22Rv1 (cell line): ENCODE data around the gene DNLZ.
"Not testable (repeated sequence)": the region's sequence is repeated elsewhere in the genome, so short reads cannot be mapped to it uniquely, and the experiment has no call there.

Source experiments
- H3K27ac ChIP-seq: fragments of 450-650 bp; 2 replicates; pipeline ENCODE4 v1.5.1; 2017
- CTCF ChIP-seq: fragments of 450-650 bp; IDR thresholded peaks from 2 replicates; pipeline ENCODE4 v1.5.1; 2017; ENCODE audit warnings: mild to moderate bottlenecking
- ZFX ChIP-seq: fragments of 450-650 bp; IDR thresholded peaks from 2 replicates; pipeline ENCODE4 v1.6.1; 2017; ENCODE audit warnings: antibody characterized with exemption, borderline replicate concordance

DNLZ gene

GRCh38 chr9:136322756-136323330 lies 40.7 kb downstream of the DNLZ start:
- TF ChIP-seq CTCF (no peak), ZFX (no peak)
- H3K27ac ChIP-seq: no peak overlapping the region

DNA sequence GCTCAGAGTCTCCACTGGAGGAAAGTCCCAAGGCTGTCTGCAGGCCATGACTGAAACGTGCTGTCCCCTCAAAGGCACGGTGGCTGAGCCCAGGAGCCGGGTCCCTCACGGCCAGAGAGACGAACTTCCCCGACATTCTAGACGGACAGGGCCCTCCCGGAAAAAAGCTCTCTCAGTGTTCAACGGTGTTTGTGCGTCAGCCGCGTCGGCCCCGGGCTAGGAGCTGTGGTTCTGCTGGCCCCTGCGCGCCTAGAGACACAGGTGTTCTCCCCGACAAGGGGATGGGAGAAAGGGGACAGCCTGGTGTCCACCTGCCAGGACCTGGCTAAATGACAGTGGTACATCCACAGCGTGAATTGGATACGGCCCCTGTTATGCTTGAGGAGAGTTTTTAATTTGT lies 42.0 kb downstream of the DNLZ start:
- TF ChIP-seq ZFX: no peak
- no peak overlapping the region for H3K27ac ChIP-seq

DNA sequence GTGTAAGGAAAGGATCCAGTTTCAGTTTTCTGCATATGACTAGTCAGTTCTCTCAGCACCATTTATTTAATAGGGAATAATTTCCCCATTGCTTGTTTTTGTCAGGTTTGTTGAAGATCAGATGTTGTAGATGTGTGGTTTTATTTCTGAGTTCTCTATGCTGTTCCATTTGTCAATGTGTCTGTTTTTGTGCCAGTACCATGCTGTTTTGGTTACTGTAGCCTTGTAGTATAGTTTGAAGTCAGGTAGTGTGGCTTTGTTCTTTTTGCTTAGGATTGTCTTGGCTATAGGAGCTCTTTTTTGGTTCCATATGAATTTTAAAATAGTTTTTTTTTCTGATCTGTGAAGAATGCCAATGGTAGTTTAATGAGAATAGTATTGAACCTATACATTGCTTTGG lies 42.6 kb downstream of the DNLZ start:
- not testable (repeated sequence) for H3K27ac ChIP-seq

DNA sequence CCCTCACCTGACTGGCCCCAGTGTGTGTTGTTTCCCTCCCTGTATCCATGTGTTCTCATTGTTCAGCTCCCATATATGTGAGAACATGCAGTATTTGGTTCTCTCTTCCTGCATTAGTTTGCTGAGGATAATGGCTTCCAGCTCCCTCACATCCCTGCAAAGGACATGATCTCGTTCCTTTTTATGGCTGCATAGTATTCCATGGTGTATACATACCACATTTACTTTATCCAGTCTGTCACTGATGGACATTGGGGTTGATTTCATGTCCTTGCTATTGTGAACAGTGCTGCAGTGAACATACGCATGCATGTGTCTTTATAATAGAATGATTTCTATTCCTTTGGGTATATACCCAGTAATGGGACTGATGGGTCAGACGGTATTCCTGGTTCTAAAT lies 43.6 kb downstream of the DNLZ start:
- H3K27ac ChIP-seq: not testable (repeated sequence)

DNA sequence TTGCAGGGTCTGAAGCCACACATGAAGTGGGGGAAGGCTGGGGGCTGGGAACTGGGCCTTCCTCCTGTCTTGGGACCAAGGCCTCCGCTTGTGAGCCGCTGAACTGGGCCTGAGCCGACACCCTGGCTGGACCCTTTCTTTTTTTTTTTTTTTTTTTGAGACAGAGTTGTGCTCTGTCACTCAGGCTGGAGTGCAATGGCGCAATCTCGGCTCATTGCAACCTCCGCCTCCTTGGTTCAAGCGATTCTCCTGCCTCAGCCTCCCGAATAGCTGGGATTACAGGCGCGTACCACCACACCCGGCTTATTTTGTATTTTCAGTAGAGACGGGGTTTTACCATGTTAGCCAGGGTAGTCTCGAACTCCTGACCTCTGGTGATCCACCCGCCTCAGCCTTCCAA lies 44.3 kb downstream of the DNLZ start:
- H3K27ac ChIP-seq: not testable (repeated sequence)

DNA sequence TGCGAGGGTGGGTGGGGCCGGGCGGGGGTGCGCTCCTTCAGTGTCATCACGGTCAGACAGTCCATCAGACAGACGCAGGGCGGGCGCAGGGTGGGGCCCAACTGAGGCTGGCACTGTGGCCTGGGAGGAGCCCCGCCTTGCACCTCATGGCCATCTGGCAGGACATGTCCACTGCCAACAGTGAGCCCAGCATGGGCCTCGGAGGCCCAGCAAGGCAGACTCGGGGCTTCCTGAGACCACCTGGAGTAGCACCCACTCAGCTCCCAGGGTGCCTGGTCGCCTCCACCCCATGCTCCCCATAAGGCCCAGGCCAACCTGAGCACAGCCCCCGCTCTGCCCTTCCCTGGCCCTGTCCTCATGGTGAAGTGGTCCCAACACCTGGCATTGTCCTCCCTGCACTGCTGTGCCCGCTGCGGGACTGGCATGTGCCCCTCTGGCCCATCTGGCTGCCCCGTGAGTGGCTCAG lies 44.7 kb downstream of the DNLZ start:
- H3K27ac ChIP-seq: no peak overlapping the region
- no peak for TF ChIP-seq CTCF
- no peak for TF ChIP-seq ZFX

- no peak for TF ChIP-seq ZFX
- TF ChIP-seq CTCF: no peak
- no peak overlapping the region for H3K27ac ChIP-seq
Observed at GRCh38 chr9:136318111-136318775, 45.3 kb downstream of the DNLZ start.

- TF ChIP-seq CTCF (no peak), ZFX (no peak)
- no peak overlapping the region for H3K27ac ChIP-seq
Observed at GRCh38 chr9:136317695-136318094, 45.8 kb downstream of the DNLZ start.

GRCh38 chr9:136316896-136317676 lies 46.5 kb downstream of the DNLZ start:
- H3K27ac ChIP-seq: no peak overlapping the region
- TF ChIP-seq CTCF (no peak), ZFX (no peak)
